HG02840 (cell line): ENCODE data around the gene TYW3.

Experiments used
- ATAC-seq: cut with Tn5 transposase; IDR thresholded peaks from one replicate; pipeline ENCODE4 v1.9.1; 2021; ENCODE audit warnings: mild to moderate bottlenecking, moderate library complexity, moderate number of reproducible peaks; ENCODE audit not compliant: unreplicated experiment, low FRiP score

TYW3 gene, protein sequence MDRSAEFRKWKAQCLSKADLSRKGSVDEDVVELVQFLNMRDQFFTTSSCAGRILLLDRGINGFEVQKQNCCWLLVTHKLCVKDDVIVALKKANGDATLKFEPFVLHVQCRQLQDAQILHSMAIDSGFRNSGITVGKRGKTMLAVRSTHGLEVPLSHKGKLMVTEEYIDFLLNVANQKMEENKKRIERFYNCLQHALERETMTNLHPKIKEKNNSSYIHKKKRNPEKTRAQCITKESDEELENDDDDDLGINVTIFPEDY

DNA sequence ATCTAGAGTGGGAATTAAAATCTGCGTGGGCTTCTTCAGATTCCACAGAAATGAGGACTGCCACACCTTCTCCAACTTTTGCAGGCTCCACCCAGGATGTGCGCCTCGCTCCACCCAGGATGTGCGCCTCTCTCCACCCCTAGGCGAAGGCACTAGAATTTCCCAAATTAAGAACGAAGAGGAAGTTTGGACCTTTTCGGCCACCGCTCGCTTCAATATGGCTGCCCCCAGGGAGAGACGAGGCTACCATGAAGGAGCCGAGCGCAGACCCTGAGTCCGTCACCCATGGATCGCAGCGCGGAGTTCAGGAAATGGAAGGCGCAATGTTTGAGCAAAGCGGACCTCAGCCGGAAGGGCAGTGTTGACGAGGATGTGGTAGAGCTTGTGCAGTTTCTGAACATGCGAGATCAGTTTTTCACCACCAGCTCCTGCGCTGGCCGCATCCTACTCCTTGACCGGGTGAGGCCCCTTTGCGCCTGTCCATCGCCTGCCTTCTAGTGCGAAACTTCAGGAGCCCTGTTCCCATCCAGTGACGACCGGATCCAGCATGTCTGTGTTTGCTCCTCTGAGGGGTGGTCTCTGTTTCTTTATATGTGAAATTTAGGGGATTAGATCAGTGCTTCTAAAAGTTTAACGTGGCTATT is at the start of gene TYW3, which contains the start of gene CRYZ:
Gene TYW3, plus strand, starts transcription at position 193 of the 644 bp plus-strand sequence. Its CDS starts 93 bp downstream, at position 286.
Gene CRYZ, minus strand, starts transcription at position 91 of the 644 bp plus-strand sequence. CDS start 8,229 bp downstream, outside the sequence.
- ATAC-seq = peak; percentile 75

DNA sequence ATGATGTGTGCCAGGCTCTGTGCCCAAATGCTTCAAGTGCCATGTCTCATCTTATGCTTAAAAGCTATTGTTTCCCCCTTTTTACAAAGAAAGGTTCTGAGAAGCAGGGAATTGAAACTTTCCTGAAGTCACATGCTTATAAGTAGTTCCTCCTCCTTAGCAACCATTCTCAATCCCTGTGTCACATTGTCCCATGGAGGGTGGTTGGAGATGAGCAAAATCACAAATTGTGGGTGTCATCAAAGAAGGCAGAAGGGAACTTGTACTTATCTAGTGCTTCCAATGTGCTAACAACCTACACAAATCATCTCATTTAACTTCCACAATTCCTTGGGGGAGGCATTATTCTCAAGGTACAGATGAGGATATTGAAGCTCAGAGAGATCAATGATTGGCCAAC is 49.3 kb upstream of the TYW3 start:
- no peak for ATAC-seq

DNA sequence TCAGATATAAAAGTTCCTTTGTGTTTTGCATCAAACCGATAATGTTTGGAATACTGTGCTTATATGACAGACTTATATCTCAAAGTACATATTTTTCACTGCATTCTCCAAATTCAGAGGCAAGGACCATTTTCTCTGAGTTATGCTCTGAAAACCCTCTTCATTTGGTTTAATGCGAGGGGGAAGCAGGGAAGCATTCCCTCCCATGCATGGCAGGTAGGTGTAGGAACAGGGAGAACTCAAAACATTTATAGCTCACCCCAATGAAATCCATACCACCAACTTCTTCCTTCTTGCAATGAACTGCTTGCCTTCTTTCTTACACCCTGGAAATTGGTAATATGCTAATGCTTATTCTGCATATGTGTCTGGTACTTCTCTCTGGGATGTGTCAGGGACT is 48.7 kb upstream of the TYW3 start:
- no peak for ATAC-seq

DNA sequence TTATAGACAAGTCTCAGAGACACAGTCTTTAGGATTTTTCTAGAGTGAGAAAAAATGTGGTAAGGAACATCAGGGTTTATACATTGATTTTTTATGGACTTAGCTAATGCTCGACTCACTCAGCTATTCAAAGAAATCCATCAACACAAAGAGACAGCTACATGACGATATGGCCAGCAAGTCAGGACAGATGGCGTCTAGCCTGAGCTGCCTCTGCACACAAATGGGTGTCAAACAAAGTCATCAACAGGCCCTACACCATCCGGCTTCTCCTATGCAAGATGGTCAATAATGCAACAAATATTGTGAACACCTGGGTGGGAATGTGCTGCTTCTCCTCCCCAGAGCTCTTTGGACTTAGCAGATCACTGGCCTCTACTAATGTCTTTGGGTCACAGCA is 46.0 kb upstream of the TYW3 start:
- no peak for ATAC-seq

DNA sequence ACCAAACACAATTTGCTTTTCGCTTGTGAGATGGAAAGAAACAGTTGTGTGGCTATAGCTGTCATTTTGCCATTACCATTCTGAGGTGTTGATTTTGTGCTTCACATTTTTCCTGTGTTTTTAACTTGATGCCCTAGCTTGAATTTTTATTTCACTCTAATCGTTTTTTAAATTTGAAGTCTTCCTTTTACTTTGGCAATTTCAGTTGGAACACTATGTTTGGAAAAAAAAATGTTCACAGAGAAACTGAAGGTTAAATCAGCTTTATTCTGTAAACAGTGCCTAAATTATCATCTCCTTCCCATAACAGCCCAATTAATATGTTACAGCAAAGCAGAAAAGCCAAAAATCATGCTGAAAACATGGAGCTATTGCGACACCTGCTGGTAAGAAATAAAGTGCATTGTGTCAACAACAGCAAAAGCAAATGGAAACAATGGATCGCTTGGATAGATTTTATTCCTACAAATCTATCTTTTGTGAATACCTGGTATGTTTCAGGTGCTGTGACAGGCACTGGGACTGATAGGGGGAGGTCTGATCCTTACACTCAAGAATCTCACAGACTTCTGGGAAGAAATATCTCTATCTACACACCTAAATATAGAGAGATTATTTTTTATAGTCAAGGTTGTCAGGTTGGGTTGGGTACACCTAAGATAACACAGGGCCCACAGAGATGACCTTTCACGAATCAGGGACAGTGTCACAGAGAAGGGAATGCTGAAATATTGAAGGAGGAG is 43.2 kb upstream of the TYW3 start:
- no peak for ATAC-seq

DNA sequence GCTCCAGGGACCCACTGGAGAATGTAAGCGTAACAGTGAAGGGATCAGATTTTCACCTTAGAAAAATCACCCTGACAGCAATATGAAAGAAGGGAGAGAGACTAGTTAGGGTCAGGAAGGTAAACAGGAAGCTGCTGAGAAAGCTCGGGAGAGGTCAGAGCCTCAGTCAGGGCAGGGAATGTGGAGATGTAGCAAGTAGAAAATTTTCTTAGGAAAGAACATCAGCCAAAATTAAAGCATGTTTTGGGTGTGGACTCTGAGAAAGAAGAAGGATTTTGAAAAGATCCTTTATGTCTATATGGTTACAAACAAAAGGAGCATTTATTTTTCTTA is 42.6 kb upstream of the TYW3 start:
- no peak for ATAC-seq

DNA sequence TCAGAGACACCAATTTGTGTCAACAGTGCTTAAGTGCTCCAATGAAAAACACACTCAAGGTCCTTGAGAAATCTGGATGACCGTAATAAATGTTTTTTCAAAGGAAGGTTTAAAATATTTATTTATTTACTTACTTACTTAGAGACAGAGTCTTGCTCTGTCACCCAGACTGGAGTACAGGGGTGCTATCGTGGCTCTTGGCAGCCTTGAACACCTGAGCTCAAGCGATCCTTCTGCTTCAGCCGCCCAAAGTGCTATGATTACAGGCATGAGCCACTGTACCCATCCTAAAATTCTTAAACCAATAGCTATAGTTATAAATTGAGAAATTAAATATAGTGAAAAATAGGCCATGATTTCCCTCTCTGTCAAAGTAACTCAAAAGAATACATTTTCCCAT is 42.0 kb upstream of the TYW3 start:
- no peak for ATAC-seq

DNA sequence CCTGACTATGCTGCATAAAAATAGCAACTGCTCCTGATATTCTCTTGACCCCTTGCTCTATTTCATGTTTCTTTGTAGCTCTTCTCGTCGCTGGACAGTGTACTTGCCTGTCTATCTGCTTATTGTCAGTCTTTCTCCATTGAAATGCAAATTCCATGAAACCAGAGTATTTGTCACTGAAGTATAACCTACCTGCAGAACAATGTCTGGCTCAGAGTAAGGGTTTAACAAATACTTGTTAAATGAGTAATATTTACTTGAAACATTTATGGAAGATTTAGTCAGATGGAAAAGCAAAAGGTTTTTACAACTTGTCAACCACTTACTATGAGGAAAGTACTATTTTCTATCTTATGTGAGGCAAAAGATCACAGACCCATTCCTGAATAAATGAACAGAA is 39.5 kb upstream of the TYW3 start:
- ATAC-seq = no peak

DNA sequence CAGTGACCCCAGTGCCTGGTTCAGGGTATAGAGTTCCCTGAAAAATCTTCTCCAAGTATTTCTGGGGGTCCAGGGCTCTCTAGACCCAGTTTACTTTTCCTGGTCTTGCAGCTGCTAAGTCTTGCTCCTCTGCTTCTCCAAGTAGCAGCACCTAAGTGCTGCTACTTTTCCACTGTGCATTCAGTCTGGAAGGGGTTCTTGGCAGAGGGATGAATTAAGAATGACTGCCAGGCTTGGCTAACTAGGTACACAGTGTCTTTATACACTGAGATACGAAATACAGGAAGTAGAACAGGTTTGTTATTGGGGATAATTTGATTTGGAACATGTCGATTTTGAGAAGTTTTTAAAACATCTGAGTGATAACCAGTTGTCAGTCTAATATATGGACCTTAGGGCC is 35.1 kb upstream of the TYW3 start:
- no peak for ATAC-seq

DNA sequence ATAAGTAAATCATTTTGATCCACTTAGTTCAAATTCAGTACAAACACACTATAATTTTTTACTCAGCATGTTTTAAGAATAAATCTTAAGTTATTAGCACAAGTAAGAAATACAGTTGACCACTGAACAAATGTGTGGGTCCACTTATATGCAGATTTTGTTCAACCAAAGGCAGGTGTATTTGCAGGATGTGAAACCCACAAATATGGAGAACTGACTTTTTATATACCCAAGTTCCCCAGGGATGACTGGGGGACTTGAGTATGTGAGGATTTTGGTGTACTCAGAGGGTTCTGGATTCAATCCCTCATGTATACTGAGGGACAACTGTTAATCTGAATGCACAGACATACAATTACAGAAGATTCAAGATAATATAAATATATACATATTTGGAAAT is 33.6 kb upstream of the TYW3 start:
- ATAC-seq = no peak

DNA sequence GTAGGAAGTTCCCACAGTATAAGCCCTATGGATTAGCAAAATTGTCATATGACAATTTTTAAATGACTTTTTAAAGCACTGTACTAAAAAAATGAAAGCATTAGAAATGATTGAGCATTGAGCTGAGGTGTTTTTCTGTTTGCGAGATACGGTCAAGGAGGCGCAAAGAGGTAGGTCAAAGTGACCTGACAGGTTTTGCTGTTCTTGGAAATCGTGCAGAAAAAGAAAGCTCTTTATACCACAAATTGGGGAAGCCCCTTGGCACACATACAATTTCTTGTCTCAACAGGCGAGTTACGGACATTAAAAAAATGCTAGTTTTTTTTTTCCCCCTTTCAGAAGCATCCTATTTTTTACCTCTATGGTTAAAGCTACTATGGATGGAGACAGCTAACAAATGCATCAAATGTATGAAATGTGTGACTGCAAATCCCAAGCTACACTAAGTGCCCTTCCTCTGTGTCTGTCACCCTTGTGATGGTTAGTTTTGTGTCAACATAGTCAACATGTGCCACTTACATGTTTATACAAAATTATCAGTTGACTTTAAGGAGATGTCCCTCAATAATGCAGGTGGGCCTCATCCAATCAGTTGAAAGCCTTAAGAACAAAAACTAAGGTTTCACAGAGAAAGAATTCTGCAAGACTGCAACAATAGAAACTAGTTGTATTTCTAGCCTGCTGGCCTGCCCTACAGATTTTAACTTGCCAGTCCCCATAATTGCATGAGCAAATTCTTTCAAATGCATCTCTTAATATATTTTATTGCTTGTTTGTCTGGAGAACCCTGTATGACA is 29.4 kb upstream of the TYW3 start:
- ATAC-seq = no peak

DNA sequence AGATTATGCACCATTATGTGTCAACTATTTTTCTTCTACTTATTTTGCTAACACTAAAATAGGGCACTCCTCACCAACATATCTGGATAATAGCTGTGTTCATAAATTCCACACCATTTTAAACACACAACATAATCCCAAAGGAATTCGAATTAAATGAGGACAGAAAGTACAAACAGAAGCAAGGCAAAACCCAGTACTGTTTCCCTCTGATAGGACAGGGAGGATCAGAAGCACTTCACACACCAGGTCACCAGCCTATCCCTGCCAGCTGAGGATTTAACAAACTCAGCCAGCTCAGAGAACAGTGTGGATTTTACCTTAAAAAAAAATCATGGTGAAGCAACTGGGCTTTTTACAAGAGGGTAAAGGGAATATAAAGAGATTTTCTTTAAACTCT is 20.1 kb upstream of the TYW3 start:
- no peak for ATAC-seq

DNA sequence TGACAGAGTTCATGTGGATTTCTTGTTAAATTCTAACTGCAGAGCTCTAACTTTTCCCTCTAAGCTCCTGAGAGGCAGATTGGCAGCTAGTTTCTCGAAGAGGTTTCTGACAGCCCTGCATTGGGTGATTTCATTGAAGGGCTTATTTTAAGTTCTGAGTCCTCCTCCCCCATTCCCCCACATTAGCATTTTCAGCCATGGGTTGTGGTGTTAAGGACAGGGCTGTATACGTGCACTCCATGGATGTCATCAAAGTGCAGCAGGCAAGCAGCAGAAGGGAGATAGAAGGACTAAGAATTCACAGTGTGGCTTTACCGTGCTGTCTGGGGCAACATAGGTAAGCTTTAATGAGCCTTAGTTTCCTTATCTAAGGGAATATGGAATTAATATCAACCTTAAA is 19.1 kb upstream of the TYW3 start:
- peak; percentile 31 for ATAC-seq

DNA sequence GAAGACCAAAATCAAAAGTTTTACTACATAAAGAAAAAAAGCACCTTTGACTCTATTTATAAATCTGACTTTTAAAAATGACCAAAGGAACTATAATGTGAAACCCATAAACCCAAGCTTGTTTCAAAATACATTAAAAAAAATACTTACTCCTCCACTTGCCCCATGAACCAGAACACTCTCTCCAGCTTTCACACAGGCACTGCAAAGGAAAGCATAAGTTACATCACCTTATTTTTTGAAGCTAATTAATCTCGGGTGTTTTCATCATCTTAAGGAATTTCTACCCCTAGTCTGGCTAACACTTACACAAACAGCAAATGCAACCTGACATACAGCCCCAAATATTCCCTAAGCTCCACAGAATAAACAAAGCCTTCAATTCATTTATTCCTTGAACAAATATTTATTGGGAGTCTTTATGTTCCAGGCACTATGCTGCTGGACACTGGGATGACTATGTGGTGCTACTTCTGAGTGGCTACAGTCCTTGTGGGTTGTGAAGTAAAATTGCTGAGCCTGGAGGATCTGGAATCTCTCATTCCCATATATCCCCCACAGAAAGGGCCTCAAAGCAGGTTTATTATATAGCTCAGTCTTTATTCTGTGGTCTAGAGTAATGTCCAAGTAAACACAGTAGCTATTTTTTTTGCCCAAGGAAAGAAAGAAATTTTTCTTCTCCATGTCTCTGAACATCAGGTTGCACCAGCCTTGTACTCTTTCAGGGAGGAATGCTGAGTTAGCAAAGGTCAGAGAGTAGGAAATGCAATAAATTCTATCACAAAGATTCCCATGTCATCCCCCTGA is 18.3 kb upstream of the TYW3 start:
- ATAC-seq = peak; percentile 58

DNA sequence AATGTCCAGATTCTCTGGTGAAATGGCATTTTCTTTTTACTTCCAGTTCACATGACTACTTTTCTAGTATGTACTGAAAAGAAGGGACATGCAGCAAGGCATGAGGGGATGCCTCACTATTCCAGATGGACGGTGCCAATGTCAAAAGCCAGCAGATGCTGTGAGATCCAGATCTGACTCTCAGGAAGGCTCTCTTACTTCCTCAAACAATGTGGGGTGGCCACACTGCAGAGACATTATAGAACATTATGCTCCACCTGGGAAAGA is 17.8 kb upstream of the TYW3 start:
- ATAC-seq = no peak

DNA sequence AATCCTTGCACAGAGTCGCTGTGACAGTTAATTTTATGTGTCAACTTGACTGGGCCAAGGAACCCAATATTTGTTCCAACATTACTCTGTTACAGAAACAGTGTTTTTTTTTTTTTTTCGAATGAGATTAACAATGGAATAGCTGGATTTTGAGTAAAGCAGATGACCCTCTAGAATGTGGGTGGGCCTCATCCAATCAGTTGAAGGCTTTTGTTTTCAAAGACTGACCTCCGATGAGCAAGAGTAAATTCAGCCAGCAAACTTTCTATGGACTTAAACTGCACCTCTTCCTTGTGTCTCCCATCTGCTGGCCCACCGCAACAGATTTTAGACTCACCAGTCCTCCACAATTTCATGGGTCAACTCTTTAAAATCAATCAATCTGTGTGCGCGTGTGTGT is 17.1 kb upstream of the TYW3 start:
- no peak for ATAC-seq

DNA sequence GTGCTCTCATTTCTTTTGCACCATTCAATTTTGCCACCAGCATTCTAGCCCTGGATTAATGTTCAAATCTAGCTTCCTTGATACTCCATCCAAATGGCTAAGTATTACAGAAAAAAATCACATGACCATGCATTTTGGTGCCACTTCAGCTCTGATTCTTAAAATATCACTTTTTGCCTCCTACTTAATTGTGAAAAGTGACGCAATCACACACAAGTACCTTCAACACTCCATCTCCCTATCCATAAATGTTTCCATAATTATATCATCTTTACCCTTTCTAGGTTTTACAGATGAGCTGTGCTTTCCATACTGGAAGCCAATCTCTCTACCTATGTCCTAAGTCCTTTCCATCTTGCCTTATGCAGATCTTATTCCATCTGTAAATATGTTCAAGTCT is 16.1 kb upstream of the TYW3 start:
- ATAC-seq = no peak

DNA sequence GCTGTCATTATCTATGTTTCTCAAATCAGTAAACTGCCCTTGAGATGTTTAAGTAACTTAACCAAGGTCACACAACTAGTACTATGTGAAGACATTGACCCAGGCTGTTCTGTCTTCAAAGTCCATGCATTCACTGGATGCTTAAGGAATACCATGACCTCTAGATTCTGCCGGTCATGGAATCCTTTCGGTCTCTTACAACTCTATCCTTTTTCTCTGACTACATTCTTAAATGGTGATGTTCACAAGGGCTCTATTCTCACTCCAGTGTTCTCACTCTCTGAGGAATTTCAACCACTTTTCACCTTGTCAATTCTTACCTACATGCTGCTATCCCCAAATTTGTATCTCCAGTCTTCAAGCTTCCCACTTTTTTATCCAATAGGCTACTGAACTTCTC is 15.3 kb upstream of the TYW3 start:
- ATAC-seq = no peak

DNA sequence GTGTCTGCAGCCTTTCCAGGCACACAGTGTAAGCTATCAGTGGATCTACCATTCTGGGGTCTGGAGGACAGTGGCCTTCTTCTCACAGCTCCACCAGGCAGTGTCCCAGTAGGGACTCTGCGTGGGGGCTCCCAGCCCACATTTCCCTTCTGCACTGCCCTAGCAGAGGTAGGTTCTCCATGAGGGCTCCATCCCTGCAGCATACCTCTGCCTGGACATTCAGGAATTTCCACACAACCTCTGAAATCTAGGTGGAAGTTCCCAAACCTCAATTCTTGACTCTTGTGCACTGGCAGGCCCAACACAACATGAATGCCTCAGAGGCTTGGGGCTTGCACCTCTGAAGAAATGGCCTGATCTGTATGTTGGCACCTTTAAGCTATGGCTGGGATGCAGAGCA is 6.9 kb upstream of the TYW3 start:
- ATAC-seq = no peak

DNA sequence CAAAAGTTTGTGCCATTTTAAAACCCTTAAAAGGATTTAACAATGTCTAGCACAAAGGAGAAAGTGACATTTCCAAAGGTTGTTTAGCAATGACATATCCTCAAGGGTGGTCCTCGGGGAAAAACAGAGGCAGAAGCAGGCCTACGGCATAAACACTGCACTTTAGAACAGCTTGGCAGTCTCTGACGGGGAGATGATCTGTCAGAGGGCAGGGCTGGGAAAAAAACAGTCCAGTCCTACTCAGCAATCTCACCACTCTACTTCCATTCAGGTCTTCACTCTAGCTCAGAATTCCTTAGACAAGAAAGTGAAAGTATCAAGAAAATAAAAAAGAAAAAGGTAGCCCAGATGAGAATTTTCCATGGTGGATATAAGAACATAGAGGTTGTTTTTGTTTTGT is 4.2 kb upstream of the TYW3 start:
- no peak for ATAC-seq
